K562 (cell line): ENCODE data around the gene SLCO3A1. TPM values are rescaled to one million over a fixed set of nuclear protein-coding genes. Genes with fewer than 3 reads are reported as not detected.

Experiments
- ATAC-seq: fragments of 200-7000 bp; cut with Tn5 transposase; 3 replicates; pipeline ENCODE4 v1.9.1; 2020; ENCODE audit warnings: moderate library complexity
- BruUV-seq: library from RNA; stranded (reverse); fragments of 400-500 nt; replicated peaks from 2 replicates; lab custom pipeline; 2021; lab: Mats Ljungman, UMichigan
- CTCF ChIA-PET: fragments of 300-600 bp; formaldehyde crosslinking; extraction: SDS; loops from one replicate; lab custom pipeline; 2021; ENCODE audit warnings: low intra/inter-chr PET ratio; lab: Yijun Ruan, JAX
- POLR2A ChIA-PET: fragments of 300-600, 350-650 bp; sonication (Branson Sonifier 250); formaldehyde crosslinking; extraction: SDS; loops from one replicate; lab custom pipeline; 2021; ENCODE audit warnings: antibody characterized with exemption, inconsistent platforms; lab: Yijun Ruan, JAX
- DNase-seq, 4 experiments: peaks; one replicate each; pipeline versions ENCODE4 v3.0.0 to v3.0.0-alpha.2; 2011 to 2018; ENCODE audit warnings: low spot score in 3 of 4, mixed read lengths in 3 of 4; ENCODE audit errors: extremely low read depth in 1 of 4
- FAIRE-seq: peaks from 2 replicates; lab custom pipeline; 2011; peaks lifted over from hg19 to GRCh38; lab: Jason Lieb, UNC
- H2AFZ ChIP-seq: 2 replicates; pipeline ENCODE4 v1.6.0; 2011; ENCODE audit warnings: low read depth, low read length, control low read depth, inconsistent platforms
- H3K27ac ChIP-seq: fragments of 200-600 bp; 3 replicates; pipeline ENCODE4 v1.8.0; 2011; ENCODE audit warnings: low read depth, mild to moderate bottlenecking, control low read depth, inconsistent platforms, low read length, moderate library complexity, mixed read lengths; ENCODE audit errors: extremely low read depth
- H3K27me3 ChIP-seq, 2 experiments: fragments of 300-600 bp in 1 of 2; 2 replicates in 1 of 2; 3 replicates in 1 of 2; pipeline versions ENCODE4 v1.6.0 to v1.8.0; 2011; ENCODE audit warnings: inconsistent platforms in 2 of 2, low read length in 2 of 2, mild to moderate bottlenecking in 1 of 2, mixed read lengths in 1 of 2, moderate library complexity in 1 of 2; ENCODE audit not compliant: control insufficient read depth in 2 of 2, insufficient read depth in 2 of 2
- H3K36me3 ChIP-seq: fragments of 300-600 bp; 3 replicates; pipeline ENCODE4 v1.8.0; 2011; ENCODE audit warnings: mild to moderate bottlenecking, low read length, inconsistent platforms; ENCODE audit not compliant: control insufficient read depth, insufficient read depth
- H3K4me1 ChIP-seq, 2 experiments: fragments of 200-600 bp in 1 of 2; replicated peaks in 1 of 2; 2 replicates in 1 of 2; 3 replicates in 1 of 2; pipeline versions ENCODE4 v1.5.1 to v1.8.0; 2011; ENCODE audit warnings: inconsistent platforms in 2 of 2, low read length in 2 of 2, mild to moderate bottlenecking in 1 of 2, mixed read lengths in 1 of 2, moderate library complexity in 1 of 2; ENCODE audit not compliant: control insufficient read depth in 2 of 2, insufficient read depth in 2 of 2
- H3K4me2 ChIP-seq: 2 replicates; pipeline ENCODE4 v1.6.1; 2011; ENCODE audit warnings: low read length, control low read depth, inconsistent platforms, mixed read lengths; ENCODE audit not compliant: insufficient read depth
- H3K4me3 ChIP-seq: fragments of 200-600 bp; sonication (generic), shearing (Covaris generic); 2 replicates; pipeline ENCODE4 v1.5.1; 2016; ENCODE audit warnings: control low read depth, inconsistent platforms
- H3K79me2 ChIP-seq: fragments of 200-600 bp; 3 replicates; pipeline ENCODE4 v1.8.0; 2011; ENCODE audit warnings: low read length, inconsistent platforms; ENCODE audit not compliant: control insufficient read depth, insufficient read depth
- H3K9ac ChIP-seq, 2 experiments: 2 replicates each; pipeline versions ENCODE4 v1.6.0 to v1.6.1; 2011; ENCODE audit warnings: low read depth in 2 of 2, low read length in 2 of 2, control low read depth in 1 of 2, inconsistent platforms in 1 of 2, mild to moderate bottlenecking in 1 of 2, mixed read lengths in 1 of 2; ENCODE audit not compliant: insufficient read depth in 1 of 2
- H3K9me1 ChIP-seq: one replicate; pipeline ENCODE4 v1.6.0; 2011; ENCODE audit warnings: inconsistent platforms, mild to moderate bottlenecking, low read length, moderate library complexity; ENCODE audit not compliant: control insufficient read depth, insufficient read depth
- H3K9me3 ChIP-seq: replicated peaks from 2 replicates; pipeline ENCODE4 v1.5.1; 2011; ENCODE audit warnings: low read depth, low read length, inconsistent platforms; ENCODE audit not compliant: control insufficient read depth, insufficient read depth
- H4K20me1 ChIP-seq: replicated peaks from 2 replicates; pipeline ENCODE4 v1.6.1; 2011; ENCODE audit warnings: low read length, inconsistent platforms, mixed read lengths; ENCODE audit not compliant: control insufficient read depth, insufficient read depth
- HNRNPUL1 ChIP-seq: fragments of 200-400 bp; formaldehyde crosslinking; IDR thresholded peaks from 2 replicates; pipeline ENCODE4 v1.6.1; 2017; ENCODE audit warnings: low read length
- NR0B1 ChIP-seq: fragments of 450-650 bp; IDR thresholded peaks from one replicate; pipeline ENCODE4 v1.6.1; 2018; ENCODE audit warnings: mild to moderate bottlenecking, moderate library complexity; ENCODE audit not compliant: partially characterized antibody
- NR2C2 ChIP-seq, 2 experiments: fragments of 200-800 bp in 1 of 2; sonication (Bioruptor generic) in 1 of 2; sonication (generic) in 1 of 2; formaldehyde crosslinking in 1 of 2; IDR thresholded peaks; 2 replicates each; pipeline versions ENCODE4 v1.6.1 to v1.8.0; 2016 to 2022; ENCODE audit warnings: mild to moderate bottlenecking in 1 of 2, missing compliant biosample characterization in 1 of 2, missing genetic modification characterization in 1 of 2, missing genetic modification reagents in 1 of 2
- POLR2H ChIP-seq: IDR thresholded peaks from 2 replicates; pipeline ENCODE4 v1.6.1; 2016; ENCODE audit warnings: missing genetic modification characterization, low read depth, mild to moderate bottlenecking, control low read depth, missing compliant biosample characterization, moderate library complexity
- RBM14 ChIP-seq: fragments of 200-400 bp; formaldehyde crosslinking; IDR thresholded peaks from 2 replicates; pipeline ENCODE4 v1.6.1; 2018; ENCODE audit warnings: low read depth, mild to moderate bottlenecking, low read length, moderate library complexity, borderline replicate concordance; ENCODE audit not compliant: insufficient read depth
- RNF2 ChIP-seq: sonication (generic); IDR thresholded peaks from 2 replicates; pipeline ENCODE4 v1.6.1; 2016
- SMC3 ChIP-seq: conservative IDR thresholded peaks from 2 replicates; pipeline ENCODE4 v1.6.1; 2011; ENCODE audit warnings: low read depth, low read length, improper control_type of control experiment; ENCODE audit not compliant: insufficient read depth
- SRSF9 ChIP-seq: fragments of 200-400 bp; formaldehyde crosslinking; IDR thresholded peaks from 2 replicates; pipeline ENCODE4 v1.6.1; 2017; ENCODE audit warnings: low read depth, low read length, borderline replicate concordance
- TCF3 ChIP-seq: sonication (generic); formaldehyde crosslinking; IDR thresholded peaks from 2 replicates; pipeline ENCODE4 v1.4.0; 2020; ENCODE audit warnings: mild to moderate bottlenecking, missing genetic modification reagents
- ZNF551 ChIP-seq: fragments of 250-450 bp; sonication (Bioruptor Pico); IDR thresholded peaks from 2 replicates; pipeline ENCODE4 v1.5.0; 2021; ENCODE audit warnings: mild to moderate bottlenecking, moderate library complexity
- WGBS: fragments of 100-300 bp; shearing (Covaris generic); methylation state at CpG from one replicate; pipeline ENCODE4 v1.1.6; 2016; ENCODE audit warnings: low coverage, mixed read lengths; ENCODE audit not compliant: insufficient coverage; ENCODE audit errors: missing lambda C conversion rate; 5-methylcytosine and 5-hydroxymethylcytosine counted together
- in situ Hi-C: fragments of 300-500 bp; cut with MboI; formaldehyde crosslinking; loops from 4 replicates; pipeline ENCODE4 v1.15.0; 2018; ENCODE audit warnings: inconsistent platforms, mixed read lengths
- intact Hi-C: fragments of 100-400 bp; cut with micrococcal nuclease; formaldehyde crosslinking; loops from 2 replicates; pipeline ENCODE4 v1.14.2; 2022
- polyA plus RNA-seq, 8 experiments: library from polyadenylated mRNA; depleted of rRNA in 4 of 8; stranded (reverse) in 5 of 8; unstranded in 3 of 8; fragments of >200 nt; fragmentation: Nextera tagmentation in 2 of 8; fragmentation: Illumina TruSeq in 1 of 8; extraction: Ambion mirVana in 2 of 8; extraction: Trizol in 1 of 8; gene quantifications; 2 replicates each; pipeline versions ENCODE4 v1.2.1 to v1.2.3, GENCODE V29; 2011 to 2014; ENCODE audit warnings: inconsistent platforms in 1 of 8, missing spikeins in 1 of 8
- total RNA-seq, 7 experiments: library from RNA; depleted of rRNA in 6 of 7; stranded (reverse); fragments of >200 nt in 6 of 7; fragmentation: Illumina TruSeq in 2 of 7; extraction: Trizol in 2 of 7; gene quantifications; 2 replicates each; pipeline versions ENCODE4 v1.2.1 to v1.2.3, GENCODE V29; 2011 to 2021; ENCODE audit warnings: low replicate concordance in 1 of 7

The SLCO3A1 gene
- total and polyA plus RNA-seq, 9 of the 15 experiments (the other 6 are each of a cell fraction or from before 2014, with no cell fraction given), result 0.01 to 0.84 (median 0.06) TPM; not detected in 3

- Histone ChIP-seq H3K9me3 (no peaks in the 10 kb centered on the region), H3K36me3 (no peaks in the 10 kb centered on the region), H3K9me1 (no peaks in the 10 kb centered on the region), H3K4me1 (no peaks in the 10 kb centered on the region), H3K79me2 (no peaks in the 10 kb centered on the region), H3K27ac (no peak overlapping the region), H3K9ac (no peak overlapping the region), H3K4me3 (no peak overlapping the region), H3K4me2 (no peak overlapping the region), H2AFZ (no peak overlapping the region), H3K27me3 (no peaks in the 10 kb centered on the region), H4K20me1 (no peaks in the 10 kb centered on the region)
- no TSS peak for BruUV-seq
- 0% methylated on average over 6 of the region's 6 CpGs for WGBS
- no peak for DNase-seq
- intact Hi-C loops (no loop called here), in situ Hi-C loops (no loop called here)
- FAIRE-seq, result no peak
- ATAC-seq, result no peak
- TF ChIP-seq HNRNPUL1, result no peak
- no peak for TF ChIP-seq RNF2
- TF ChIP-seq SMC3, result no peak
- no peak for TF ChIP-seq NR2C2 (CRISPR knock-in tag; IDR thresholded peaks at IDR 0.05)
- TF ChIP-seq NR2C2 (tag; IDR thresholded peaks at IDR 0.05), result no peak
- no peak for TF ChIP-seq RBM14
- TF ChIP-seq ZNF551 (CRISPR knock-in tag), result no peak
- POLR2A ChIA-PET, result no interaction called here
- CTCF ChIA-PET, result no interaction called here
These were observed 7.8 kb upstream of the SLCO3A1 start for GRCh38 chr15:91845720-91846119.

GRCh38 chr15:91849180-91849579, 4.3 kb upstream of the SLCO3A1 start:
- Histone ChIP-seq H3K9ac (no peak overlapping the region), H3K36me3 (no peaks in the 10 kb centered on the region), H3K4me2 (no peak overlapping the region), H4K20me1 (no peaks in the 10 kb centered on the region), H3K79me2 (no peaks in the 10 kb centered on the region), H3K9me3 (no peaks in the 10 kb centered on the region), H3K27ac (no peak overlapping the region), H3K4me3 (no peak overlapping the region), H2AFZ (no peak overlapping the region), H3K9me1 (no peaks in the 10 kb centered on the region), H3K27me3 (no peaks in the 10 kb centered on the region; a peak in 1 of 5 replicates), H3K4me1 (peaks cover 0 to 17% of the 10 kb centered on the region in 2 experiments; a peak in 2 of 5 replicates)
- ATAC-seq (no peak), DNase-seq (no peak), FAIRE-seq (no peak)
- in situ Hi-C loops (no loop called here), intact Hi-C loops (no loop called here)
- no TSS peak for BruUV-seq
- POLR2A ChIA-PET, result no interaction called here
- CTCF ChIA-PET, result interaction anchor here (0.7 kb wide), 1 partner anchor 593 kb away, joined by 3 read pairs; no protein-coding TSS in a partner anchor
- WGBS, result 0% methylated on average over 3 of the region's 3 CpGs
- TF ChIP-seq NR0B1 (no peak), HNRNPUL1 (no peak), SRSF9 (no peak), POLR2H (tag) (no peak), TCF3 (no peak)
